ENCODE measurements around the gene WDR64. TPM values are rescaled to one million over a fixed set of nuclear protein-coding genes. Genes with fewer than 3 reads are reported as not detected.

The WDR64 gene
- total RNA-seq, 1 donor from 2014 or later: not detected

DNA sequence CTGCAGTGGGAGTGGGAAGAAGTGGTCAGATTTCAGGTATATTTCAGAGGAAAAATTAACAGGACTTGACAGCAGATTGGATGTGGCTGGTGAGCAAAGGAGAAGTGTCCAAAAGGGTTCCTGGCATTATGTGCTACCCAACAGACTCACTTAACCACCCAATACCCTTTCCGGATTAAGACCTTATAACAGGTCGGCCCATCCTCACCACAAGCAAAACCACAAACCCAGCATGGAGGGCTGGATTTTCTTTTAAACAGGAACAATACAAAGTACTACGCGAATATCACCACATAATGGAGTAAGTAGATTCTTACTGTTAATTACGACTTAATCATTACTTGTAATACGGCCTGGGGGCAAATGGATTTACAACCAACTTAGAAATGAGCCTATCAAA is 59.2 kb downstream of the WDR64 start:
- no peak for DNase-seq (ENCODE audit: low read depth)
- TF ChIP-seq CTCF (IDR thresholded peaks at IDR 0.05; ENCODE audit: insufficient read depth, low read length, poor library complexity, severe bottlenecking): no peak
- Histone ChIP-seq H3K36me3 (ENCODE audit: control insufficient read depth, insufficient read depth, low read length) (no peaks in the 10 kb centered on the region), H3K27me3 (ENCODE audit: control insufficient read depth, insufficient read depth, low read length) (no peaks in the 10 kb centered on the region), H3K4me3 (ENCODE audit: low read depth, low read length) (no peak overlapping the region)

- Histone ChIP-seq H3K27me3 (ENCODE audit: control insufficient read depth, insufficient read depth, low read length) (no peaks in the 10 kb centered on the region), H3K36me3 (ENCODE audit: control insufficient read depth, insufficient read depth, low read length) (no peaks in the 10 kb centered on the region), H3K4me3 (ENCODE audit: low read depth, low read length) (no peak overlapping the region)
- no peak for DNase-seq (ENCODE audit: low read depth)
- no peak for TF ChIP-seq CTCF (IDR thresholded peaks at IDR 0.05; ENCODE audit: insufficient read depth, low read length, poor library complexity, severe bottlenecking)
Measured at GRCh38 chr1:241713316-241713715, 61.2 kb downstream of the WDR64 start.

- no peak for TF ChIP-seq CTCF (IDR thresholded peaks at IDR 0.05; ENCODE audit: insufficient read depth, low read length, poor library complexity, severe bottlenecking)
- Histone ChIP-seq H3K27me3 (ENCODE audit: control insufficient read depth, insufficient read depth, low read length) (no peaks in the 10 kb centered on the region), H3K4me3 (ENCODE audit: low read depth, low read length) (no peak overlapping the region), H3K36me3 (ENCODE audit: control insufficient read depth, insufficient read depth, low read length) (no peaks in the 10 kb centered on the region)
- DNase-seq (ENCODE audit: low read depth): no peak
Measured at GRCh38 chr1:241714321-241715218, 62.5 kb downstream of the WDR64 start.

GRCh38 chr1:241715435-241715834 is 63.4 kb downstream of the WDR64 start:
- Histone ChIP-seq H3K36me3 (ENCODE audit: control insufficient read depth, insufficient read depth, low read length) (no peaks in the 10 kb centered on the region), H3K27me3 (ENCODE audit: control insufficient read depth, insufficient read depth, low read length) (no peaks in the 10 kb centered on the region), H3K4me3 (ENCODE audit: low read depth, low read length) (no peak overlapping the region)
- DNase-seq (ENCODE audit: low read depth): no peak
- TF ChIP-seq CTCF (IDR thresholded peaks at IDR 0.05; ENCODE audit: insufficient read depth, low read length, poor library complexity, severe bottlenecking): no peak

DNA sequence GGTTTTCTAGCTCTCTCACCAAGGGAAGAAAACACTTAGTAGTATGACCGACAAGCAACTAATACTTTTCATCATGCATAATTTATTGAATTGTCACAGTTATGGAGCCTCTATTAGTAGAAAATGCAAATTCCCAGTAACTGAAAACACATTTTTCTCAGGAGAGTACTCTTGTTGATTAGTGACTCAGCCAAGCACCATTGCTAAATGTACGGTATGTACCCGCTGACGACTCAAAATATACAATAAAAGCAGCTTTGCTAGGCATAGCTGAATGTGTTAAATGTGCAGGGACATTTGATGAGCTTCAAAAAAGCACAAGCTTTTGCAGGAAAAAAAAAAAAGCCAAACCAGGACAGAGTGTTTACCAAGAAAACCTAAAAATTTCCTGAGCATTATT is 63.9 kb downstream of the WDR64 start:
- no peaks in the 10 kb centered on the region for H3K36me3 ChIP-seq (ENCODE audit: control insufficient read depth, insufficient read depth, low read length)
- DNase-seq (ENCODE audit: low read depth): no peak
- no peak for TF ChIP-seq CTCF (IDR thresholded peaks at IDR 0.05; ENCODE audit: insufficient read depth, low read length, poor library complexity, severe bottlenecking)
- no peaks in the 10 kb centered on the region for H3K27me3 ChIP-seq (ENCODE audit: control insufficient read depth, insufficient read depth, low read length)
- no peak overlapping the region for H3K4me3 ChIP-seq (ENCODE audit: low read depth, low read length)
